GM18517 (cell line): ENCODE measurements around the gene EFNA2.
A peak's percentile ranks its signal among the peaks of the same experiment; 100 is the strongest.

Experiments
- ATAC-seq: cut with Tn5 transposase; IDR thresholded peaks from one replicate; pipeline ENCODE4 v1.9.1; 2021; ENCODE audit warnings: mild to moderate bottlenecking, moderate library complexity; ENCODE audit not compliant: unreplicated experiment

The EFNA2 gene

GRCh38 chr19:1270854-1271527 lies 14.7 kb upstream of the EFNA2 start:
- no peak for ATAC-seq

- ATAC-seq, result no peak
Measured at GRCh38 chr19:1271528-1272422, 13.9 kb upstream of the EFNA2 start.

GRCh38 chr19:1272423-1273262 lies 13.0 kb upstream of the EFNA2 start:
- no peak for ATAC-seq

- ATAC-seq, result no peak
Measured at GRCh38 chr19:1273263-1274041, 12.2 kb upstream of the EFNA2 start.

GRCh38 chr19:1274081-1274851 lies 11.4 kb upstream of the EFNA2 start:
- ATAC-seq, result no peak

GRCh38 chr19:1274852-1275259 lies 10.8 kb upstream of the EFNA2 start:
- no peak for ATAC-seq

GRCh38 chr19:1275260-1275975 lies 10.3 kb upstream of the EFNA2 start, which contains the start of gene FAM174C:
TSS of gene FAM174C (plus strand) at chr19:1275530. CDS start at chr19:1275550, 20 bp downstream.
- peak; percentile 62 for ATAC-seq

- ATAC-seq, result no peak
Measured at GRCh38 chr19:1275976-1276627, 9.6 kb upstream of the EFNA2 start.

GRCh38 chr19:1276628-1277022 lies 9.0 kb upstream of the EFNA2 start:
- no peak for ATAC-seq

GRCh38 chr19:1277061-1277460 lies 8.6 kb upstream of the EFNA2 start:
- no peak for ATAC-seq

GRCh38 chr19:1278074-1278473 lies 7.6 kb upstream of the EFNA2 start:
- no peak for ATAC-seq

GRCh38 chr19:1278713-1279660 lies 6.7 kb upstream of the EFNA2 start:
- ATAC-seq, result no peak

GRCh38 chr19:1279782-1280341 lies 5.8 kb upstream of the EFNA2 start:
- ATAC-seq, result no peak

- no peak for ATAC-seq
Measured at GRCh38 chr19:1280636-1281568, 4.8 kb upstream of the EFNA2 start.

- ATAC-seq, result no peak
Measured at GRCh38 chr19:1281569-1282287, 3.9 kb upstream of the EFNA2 start.
